Measurements from ENCODE around the gene GRM4. TPM values are rescaled to one million over a fixed set of nuclear protein-coding genes. Genes with fewer than 3 reads are reported as not detected.

The GRM4 gene
- total RNA-seq, 1 donor from 2014 or later, result not detected

- no peak for FAIRE-seq
- Histone ChIP-seq H3K4me3 (ENCODE audit: low read depth, low read length) (no peak overlapping the region), H3K36me3 (ENCODE audit: control insufficient read depth, insufficient read depth, low read length) (no peaks in the 10 kb centered on the region), H3K27me3 (ENCODE audit: control insufficient read depth, insufficient read depth, low read length) (no peaks in the 10 kb centered on the region)
- no peak for TF ChIP-seq CTCF (IDR thresholded peaks at IDR 0.05; ENCODE audit: insufficient read depth, low read length, severe bottlenecking)
- no peak for DNase-seq (ENCODE audit: low read depth)
Measured at GRCh38 chr6:34075906-34076305, 70.0 kb downstream of the GRM4 start.

GRCh38 chr6:34074064-34074742 lies 71.7 kb downstream of the GRM4 start:
- FAIRE-seq (no peak), DNase-seq (ENCODE audit: low read depth) (no peak)
- Histone ChIP-seq H3K4me3 (ENCODE audit: low read depth, low read length) (no peak overlapping the region), H3K27me3 (ENCODE audit: control insufficient read depth, insufficient read depth, low read length) (no peaks in the 10 kb centered on the region), H3K36me3 (ENCODE audit: control insufficient read depth, insufficient read depth, low read length) (no peaks in the 10 kb centered on the region)
- no peak for TF ChIP-seq CTCF (IDR thresholded peaks at IDR 0.05; ENCODE audit: insufficient read depth, low read length, severe bottlenecking)

- DNase-seq (ENCODE audit: low read depth), result no peak
- no peak for FAIRE-seq
- no peak for TF ChIP-seq CTCF (IDR thresholded peaks at IDR 0.05; ENCODE audit: insufficient read depth, low read length, severe bottlenecking)
- no peak overlapping the region for H3K4me3 ChIP-seq (ENCODE audit: low read depth, low read length)
- no peaks in the 10 kb centered on the region for H3K27me3 ChIP-seq (ENCODE audit: control insufficient read depth, insufficient read depth, low read length)
- H3K36me3 ChIP-seq (ENCODE audit: control insufficient read depth, insufficient read depth, low read length), result no peaks in the 10 kb centered on the region
Measured at GRCh38 chr6:34073540-34073939, 72.3 kb downstream of the GRM4 start.

GRCh38 chr6:34072727-34073126 lies 73.2 kb downstream of the GRM4 start:
- Histone ChIP-seq H3K4me3 (ENCODE audit: low read depth, low read length) (no peak overlapping the region), H3K36me3 (ENCODE audit: control insufficient read depth, insufficient read depth, low read length) (no peaks in the 10 kb centered on the region), H3K27me3 (ENCODE audit: control insufficient read depth, insufficient read depth, low read length) (no peaks in the 10 kb centered on the region)
- DNase-seq (ENCODE audit: low read depth), result no peak
- peak; percentile 100 for FAIRE-seq
- TF ChIP-seq CTCF (IDR thresholded peaks at IDR 0.05; ENCODE audit: insufficient read depth, low read length, severe bottlenecking), result no peak

GRCh38 chr6:34071884-34072379 lies 74.0 kb downstream of the GRM4 start:
- no peak for TF ChIP-seq CTCF (IDR thresholded peaks at IDR 0.05; ENCODE audit: insufficient read depth, low read length, severe bottlenecking)
- no peak overlapping the region for H3K4me3 ChIP-seq (ENCODE audit: low read depth, low read length)
- H3K27me3 ChIP-seq (ENCODE audit: control insufficient read depth, insufficient read depth, low read length), result no peaks in the 10 kb centered on the region
- DNase-seq (ENCODE audit: low read depth) (no peak), FAIRE-seq (no peak)
- H3K36me3 ChIP-seq (ENCODE audit: control insufficient read depth, insufficient read depth, low read length), result no peaks in the 10 kb centered on the region
